ENCODE data around the gene RNF121. TPM values are rescaled to one million over a fixed set of nuclear protein-coding genes. Genes with fewer than 3 reads are reported as not detected.

The RNF121 gene
- total and polyA plus RNA-seq, 12 donors = 8.3 to 25.7 (median 19.2) TPM

DNA sequence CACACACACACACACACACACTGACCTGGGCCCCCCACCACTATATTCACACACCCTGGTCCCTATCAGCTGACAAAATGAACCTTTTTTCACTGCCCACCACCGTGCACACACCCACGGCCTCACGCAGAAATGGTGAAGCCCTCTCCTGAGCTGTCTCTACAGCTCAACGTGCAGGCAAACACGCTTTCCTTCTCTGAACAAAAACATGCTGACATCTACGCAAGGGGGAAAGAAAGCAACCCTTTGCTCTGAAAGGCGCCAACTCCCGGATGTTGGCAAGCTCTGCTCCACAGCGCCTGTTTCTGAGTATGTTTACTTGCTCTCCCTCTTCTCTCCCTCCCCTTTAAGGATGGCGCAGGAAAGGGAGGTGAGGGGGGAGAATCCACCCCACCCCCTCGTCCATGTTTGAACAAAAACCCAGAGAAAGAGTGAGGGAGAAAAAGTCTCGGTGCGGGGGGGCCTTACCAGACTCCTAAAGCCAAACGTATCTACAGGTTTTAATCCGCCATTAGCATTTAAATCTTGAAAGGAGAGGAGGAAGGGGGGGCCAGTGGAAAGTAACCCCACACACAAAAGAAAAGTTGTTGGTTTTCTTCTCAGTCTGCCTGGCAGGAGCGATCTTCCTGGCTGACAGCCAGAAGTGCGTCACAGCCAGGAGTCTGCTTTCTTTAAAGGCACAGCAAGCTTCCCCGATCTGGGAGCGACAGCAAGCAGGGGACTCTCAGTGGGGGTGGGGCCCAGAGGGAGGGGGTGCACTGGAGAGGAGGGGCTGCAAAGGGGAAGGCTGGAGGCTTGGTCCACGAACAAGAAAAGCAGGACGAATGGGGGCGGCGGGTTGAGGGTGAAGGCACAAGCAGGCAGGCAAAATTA lies 111.9 kb downstream of the RNF121 start:
- DNase-seq (peak; percentile 95 to 96), ATAC-seq (peak; percentile 82 to 91 (median 86))
- Histone ChIP-seq H3K27ac (peak overlapping the region; percentile 92 to 99 (median 96)), H3K36me3 (peaks cover 0 to 16% (median 1%) of the 10 kb centered on the region in 9 donors), H3K4me3 (peak overlapping the region; percentile 42 to 80 (median 64)), H3K4me1 (peaks cover 25 to 67% (median 56%) of the 10 kb centered on the region in 9 donors), H3K27me3 (no peaks in the 10 kb centered on the region), H3K9me3 (no peaks in the 10 kb centered on the region)
- TF ChIP-seq, protein P1, sequence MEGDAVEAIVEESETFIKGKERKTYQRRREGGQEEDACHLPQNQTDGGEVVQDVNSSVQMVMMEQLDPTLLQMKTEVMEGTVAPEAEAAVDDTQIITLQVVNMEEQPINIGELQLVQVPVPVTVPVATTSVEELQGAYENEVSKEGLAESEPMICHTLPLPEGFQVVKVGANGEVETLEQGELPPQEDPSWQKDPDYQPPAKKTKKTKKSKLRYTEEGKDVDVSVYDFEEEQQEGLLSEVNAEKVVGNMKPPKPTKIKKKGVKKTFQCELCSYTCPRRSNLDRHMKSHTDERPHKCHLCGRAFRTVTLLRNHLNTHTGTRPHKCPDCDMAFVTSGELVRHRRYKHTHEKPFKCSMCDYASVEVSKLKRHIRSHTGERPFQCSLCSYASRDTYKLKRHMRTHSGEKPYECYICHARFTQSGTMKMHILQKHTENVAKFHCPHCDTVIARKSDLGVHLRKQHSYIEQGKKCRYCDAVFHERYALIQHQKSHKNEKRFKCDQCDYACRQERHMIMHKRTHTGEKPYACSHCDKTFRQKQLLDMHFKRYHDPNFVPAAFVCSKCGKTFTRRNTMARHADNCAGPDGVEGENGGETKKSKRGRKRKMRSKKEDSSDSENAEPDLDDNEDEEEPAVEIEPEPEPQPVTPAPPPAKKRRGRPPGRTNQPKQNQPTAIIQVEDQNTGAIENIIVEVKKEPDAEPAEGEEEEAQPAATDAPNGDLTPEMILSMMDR (IDR thresholded peaks at IDR 0.05) = no peak
- intact Hi-C loops (cut with DNase I) = loop anchor here in 8 of 10 donors (1.0 to 5.0 kb wide), 5 partner anchors 27 to 72 kb away; partner anchors contain the start of genes LRRC51 (in 6 of the 8), NUMA1 (in 6 of the 8) and ANAPC15 (in 1 of the 8)
- 0% methylated on average over 23 of the region's 23 CpGs for WGBS, 2 donors

DNA sequence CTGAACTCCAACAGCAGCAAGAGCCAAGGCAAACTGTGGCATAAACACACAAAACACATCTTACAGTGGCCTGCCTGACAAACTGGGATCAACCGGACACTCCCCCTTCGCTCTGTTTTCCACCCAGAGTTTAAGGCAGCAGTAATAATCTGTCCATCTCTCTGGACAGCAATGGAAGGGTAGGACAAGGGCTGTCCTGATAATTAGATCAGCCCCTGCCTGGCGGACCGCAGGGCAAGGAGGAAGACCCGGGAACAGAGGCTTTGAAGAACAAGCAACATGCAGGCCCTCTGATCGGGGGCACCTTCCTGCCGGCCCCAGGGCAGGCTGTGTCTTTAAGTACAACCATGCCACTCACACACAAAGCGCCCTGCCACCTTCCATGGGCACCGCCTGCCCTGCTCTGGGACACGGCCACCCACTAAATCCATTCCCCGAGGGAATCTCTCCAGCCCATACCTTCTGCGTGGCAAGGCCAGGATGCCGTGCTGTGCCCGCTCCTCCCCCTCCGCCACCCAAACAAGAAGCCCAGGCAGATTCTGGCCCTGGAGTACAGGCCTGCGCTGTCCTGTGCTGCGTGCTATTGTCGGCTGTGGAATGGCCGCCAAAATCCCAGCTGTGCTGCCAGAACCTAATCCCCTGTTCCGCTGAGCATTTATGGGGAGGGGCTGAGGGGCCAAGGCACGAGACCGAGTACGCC lies 112.7 kb downstream of the RNF121 start:
- TF ChIP-seq, protein P1 (IDR thresholded peaks at IDR 0.05) = no peak
- H3K4me1 ChIP-seq = peaks cover 20 to 59% (median 48%) of the 10 kb centered on the region in 9 donors
- 1 to 2% methylated on average over 23 of the region's 23 CpGs for WGBS, 2 donors
- intact Hi-C loops (cut with DNase I) = loop anchor here in 8 of 10 donors (1.0 to 5.0 kb wide), 5 partner anchors 28 to 71 kb away; partner anchors contain the start of genes LRRC51 (in 5 of the 8), NUMA1 (in 5 of the 8) and ANAPC15 (in 1 of the 8)
- ATAC-seq (peak; percentile 61 to 88 (median 72)), DNase-seq (peak; percentile 75 to 78)
- peaks cover 0 to 16% (median 0%) of the 10 kb centered on the region in 9 donors for H3K36me3 ChIP-seq
- H3K9me3 ChIP-seq = no peaks in the 10 kb centered on the region
- H3K27me3 ChIP-seq = no peaks in the 10 kb centered on the region
- peak overlapping the region; percentile 42 to 80 (median 64) for H3K4me3 ChIP-seq
- H3K27ac ChIP-seq = peak overlapping the region; percentile 92 to 99 (median 96)

DNA sequence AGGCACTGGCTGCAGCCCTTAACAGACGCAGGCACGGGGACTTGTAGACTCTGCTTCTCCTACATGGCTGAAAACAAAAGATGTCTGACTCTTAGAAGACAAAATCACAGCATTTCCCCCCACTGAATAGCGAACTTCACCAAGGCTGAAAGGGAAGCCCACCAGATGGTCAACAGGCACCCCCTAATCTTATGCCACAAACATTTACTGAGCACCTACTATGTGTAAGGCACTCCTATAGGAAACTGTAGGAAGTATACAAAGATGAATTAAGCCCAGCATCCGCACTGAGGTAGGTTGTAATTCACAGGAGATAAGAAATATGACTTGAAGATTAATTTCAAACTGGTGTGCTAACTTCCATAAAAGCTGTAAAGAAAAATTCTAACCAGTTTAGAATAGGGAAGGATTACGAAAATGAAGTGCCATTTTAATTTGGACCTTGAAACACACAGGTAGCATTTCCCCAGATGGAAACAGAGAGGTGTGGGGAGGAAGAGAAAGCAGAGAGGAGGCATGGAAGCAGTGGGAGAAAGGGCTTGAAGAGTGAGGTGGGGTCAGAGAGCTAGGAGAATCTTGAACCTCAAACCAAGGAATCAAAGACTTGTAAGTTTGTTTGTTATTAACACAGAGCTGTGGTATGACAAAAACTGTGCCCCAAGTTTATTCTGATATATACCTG lies 113.4 kb downstream of the RNF121 start:
- Histone ChIP-seq H3K27me3 (no peaks in the 10 kb centered on the region), H3K4me3 (peak overlapping the region; percentile 42 to 80 (median 64)), H3K9me3 (no peaks in the 10 kb centered on the region), H3K36me3 (peaks cover 0 to 18% (median 0%) of the 10 kb centered on the region in 9 donors), H3K4me1 (peaks cover 14 to 52% (median 41%) of the 10 kb centered on the region in 9 donors), H3K27ac (peak overlapping the region; percentile 92 to 99 (median 96))
- TF ChIP-seq, protein P1 (IDR thresholded peaks at IDR 0.05) = no peak
- no peak for DNase-seq
- intact Hi-C loops (cut with DNase I) = loop anchor here in 2 of 10 donors (5.0 kb wide), 1 partner anchor 35 kb away; no protein-coding TSS in a partner anchor
- WGBS, 2 donors = 18 to 20% methylated on average over 5 of the region's 5 CpGs
- no peak for ATAC-seq

Data from heart right ventricle (tissue), 16 donors.